GM12878 (cell line): Measurements from ENCODE around the gene HMCN2. TPM values are rescaled to one million over a fixed set of nuclear protein-coding genes. Genes with fewer than 3 reads are reported as not detected.

ENCODE experiments used
- ATAC-seq: fragments of 200-7000 bp; cut with Tn5 transposase; 3 replicates; pipeline ENCODE4 v1.9.1; 2020; ENCODE audit warnings: mild to moderate bottlenecking, moderate library complexity
- BruUV-seq: library from RNA; stranded (reverse); fragments of 400-500 nt; replicated peaks from 2 replicates; lab custom pipeline; 2021; lab: Mats Ljungman, UMichigan
- CTCF ChIA-PET: fragments of 300-600 bp; sonication (Branson Sonifier 250); formaldehyde crosslinking; extraction: SDS; loops from one replicate; lab custom pipeline; 2021; ENCODE audit warnings: inconsistent platforms; lab: Yijun Ruan, JAX
- POLR2A ChIA-PET: fragments of 350-600 bp; formaldehyde crosslinking; extraction: SDS; loops from one replicate; lab custom pipeline; 2021; ENCODE audit warnings: inconsistent platforms; lab: Charles Lee
- RAD21 ChIA-PET: fragments of 300-600 bp; sonication (Branson Sonifier 250); formaldehyde crosslinking; loops from one replicate; lab custom pipeline; 2023; ENCODE audit warnings: antibody characterized with exemption; ENCODE audit not compliant: unreplicated experiment; lab: Charles Lee
- SMC1A ChIA-PET: fragments of 300-600 bp; sonication (Branson Sonifier 250); formaldehyde crosslinking; loops from one replicate; lab custom pipeline; 2023; ENCODE audit not compliant: unreplicated experiment, uncharacterized antibody; lab: Charles Lee
- DNase-seq: peaks from one replicate; pipeline ENCODE4 v3.0.0-alpha.2; 2011; ENCODE audit warnings: low read depth, low spot score
- FAIRE-seq: peaks from 3 replicates; lab custom pipeline; 2011; peaks lifted over from hg19 to GRCh38; lab: Jason Lieb, UNC
- H2AFZ ChIP-seq: 2 replicates; pipeline ENCODE4 v1.6.0; 2011; ENCODE audit warnings: low read depth, low read length, control low read depth; ENCODE audit not compliant: control insufficient read depth
- H3K27ac ChIP-seq: 2 replicates; pipeline ENCODE4 v1.5.1; 2011; ENCODE audit warnings: control low read depth; ENCODE audit not compliant: control insufficient read depth, insufficient read depth
- H3K27me3 ChIP-seq, 2 experiments: replicated peaks in 1 of 2; 2 replicates each; pipeline versions ENCODE4 v1.6.0 to v1.6.1; 2011; ENCODE audit warnings: low read length in 1 of 2; ENCODE audit not compliant: control insufficient read depth in 2 of 2, insufficient read depth in 2 of 2
- H3K36me3 ChIP-seq, 2 experiments: 2 replicates each; pipeline ENCODE4 v1.5.1; 2011; ENCODE audit warnings: low read length in 1 of 2; ENCODE audit not compliant: control insufficient read depth in 2 of 2, insufficient read depth in 2 of 2
- H3K4me1 ChIP-seq: 2 replicates; pipeline ENCODE4 v1.6.1; 2011; ENCODE audit warnings: mild to moderate bottlenecking, low read length, moderate library complexity, mixed read lengths; ENCODE audit not compliant: control insufficient read depth, insufficient read depth
- H3K4me2 ChIP-seq: 2 replicates; pipeline ENCODE4 v1.6.0; 2011; ENCODE audit warnings: control low read depth; ENCODE audit not compliant: control insufficient read depth, insufficient read depth
- H3K4me3 ChIP-seq: fragments of 200-600 bp; sonication (generic); 2 replicates; pipeline ENCODE4 v1.5.1; 2016
- H3K79me2 ChIP-seq: 2 replicates; pipeline ENCODE4 v1.6.0; 2011; ENCODE audit warnings: low read length; ENCODE audit not compliant: control insufficient read depth, insufficient read depth
- H3K9ac ChIP-seq: 2 replicates; pipeline ENCODE4 v1.8.0; 2011; ENCODE audit warnings: low read length, control low read depth, mixed read lengths; ENCODE audit not compliant: control insufficient read depth, insufficient read depth
- H3K9me3 ChIP-seq: replicated peaks from 3 replicates; pipeline ENCODE4 v1.5.1; 2011; ENCODE audit warnings: mild to moderate bottlenecking, low read length; ENCODE audit not compliant: control insufficient read depth, insufficient read depth
- H4K20me1 ChIP-seq: 2 replicates; pipeline ENCODE4 v1.6.0; 2011; ENCODE audit not compliant: control insufficient read depth, insufficient read depth
- ATF7 ChIP-seq: fragments of 450-650 bp; IDR thresholded peaks from 2 replicates; pipeline ENCODE4 v1.6.1; 2016; ENCODE audit warnings: low read depth, mild to moderate bottlenecking
- CHD4 ChIP-seq: fragments of 200-600 bp; sonication (generic); IDR thresholded peaks from 2 replicates; pipeline ENCODE4 v1.6.1; 2016; ENCODE audit warnings: mild to moderate bottlenecking
- CREM ChIP-seq: IDR thresholded peaks from 2 replicates; pipeline ENCODE4 v1.6.1; 2014; ENCODE audit warnings: antibody characterized with exemption, low read depth
- EP300 ChIP-seq, 2 experiments: fragments of 150-350 bp in 1 of 2; IDR thresholded peaks; 2 replicates each; pipeline ENCODE4 v1.6.1; 2011 to 2012; ENCODE audit warnings: low read depth in 2 of 2, low read length in 2 of 2, borderline replicate concordance in 1 of 2, improper control_type of control experiment in 1 of 2, inconsistent platforms in 1 of 2; ENCODE audit not compliant: control insufficient read depth in 1 of 2
- JUNB ChIP-seq: IDR thresholded peaks from 2 replicates; pipeline ENCODE4 v1.6.1; 2016; ENCODE audit warnings: antibody characterized with exemption, mild to moderate bottlenecking
- JUND ChIP-seq: IDR thresholded peaks from 2 replicates; pipeline ENCODE4 v1.6.1; 2012; ENCODE audit warnings: low read depth, mild to moderate bottlenecking, low read length, improper control_type of control experiment, moderate library complexity
- NFYA ChIP-seq: IDR thresholded peaks from 2 replicates; pipeline ENCODE4 v1.6.1; 2011; ENCODE audit warnings: low read depth, mild to moderate bottlenecking, low read length, improper control_type of control experiment, borderline replicate concordance
- NR2C2 ChIP-seq: IDR thresholded peaks from 2 replicates; pipeline ENCODE4 v1.6.1; 2011; ENCODE audit warnings: borderline replicate concordance, low read depth; ENCODE audit not compliant: control insufficient read depth, insufficient read length
- SMC3 ChIP-seq: IDR thresholded peaks from 2 replicates; pipeline ENCODE4 v1.6.1; 2011; ENCODE audit warnings: low read length, improper control_type of control experiment, borderline replicate concordance
- SP1 ChIP-seq: IDR thresholded peaks from one replicate; pipeline ENCODE4 v1.6.1; 2011; ENCODE audit warnings: low read depth, low read length
- TAF1 ChIP-seq: IDR thresholded peaks from 2 replicates; pipeline ENCODE4 v1.6.1; 2011; ENCODE audit warnings: mild to moderate bottlenecking, low read depth, low read length, borderline replicate concordance
- TBL1XR1 ChIP-seq: IDR thresholded peaks from 2 replicates; pipeline ENCODE4 v1.6.1; 2012; ENCODE audit warnings: low read depth, low read length, improper control_type of control experiment
- YBX1 ChIP-seq: fragments of 450-650 bp; IDR thresholded peaks from 2 replicates; pipeline ENCODE4 v1.6.1; 2016; ENCODE audit warnings: antibody characterized with exemption
- WGBS: methylation state at CpG from one replicate; pipeline ENCODE4 v1.1.6; 2016; ENCODE audit warnings: low lambda C conversion rate; ENCODE audit not compliant: insufficient replicate concordance, insufficient coverage; ENCODE audit errors: missing lambda C conversion rate; 5-methylcytosine and 5-hydroxymethylcytosine counted together
- in situ Hi-C: fragments of 300-500 bp; cut with MboI; formaldehyde crosslinking; loops from 9 replicates; pipeline ENCODE4 v1.14.3; 2018; ENCODE audit warnings: mixed read lengths
- intact Hi-C: fragments of 100-400 bp; cut with micrococcal nuclease; formaldehyde crosslinking; loops from one replicate; pipeline ENCODE4 v1.14.2; 2022; ENCODE audit not compliant: unreplicated experiment
- polyA plus RNA-seq, 11 experiments: library from polyadenylated mRNA; depleted of rRNA in 4 of 11; unstranded in 6 of 11; stranded (reverse) in 5 of 11; fragments of >200 nt; fragmentation: Nextera tagmentation in 4 of 11; fragmentation: Illumina TruSeq in 1 of 11; extraction: Ambion mirVana in 4 of 11; extraction: Trizol in 1 of 11; gene quantifications; 1 replicate in 1 of 11; 2 replicates in 10 of 11; pipeline versions ENCODE4 v1.2.1 to v1.2.3, GENCODE V29; 2011 to 2016; ENCODE audit warnings: inconsistent platforms in 2 of 11, missing spikeins in 2 of 11, low read depth in 1 of 11
- total RNA-seq, 4 experiments: library from RNA; depleted of rRNA in 3 of 4; stranded (reverse); fragments of >200 nt in 3 of 4; fragmentation: Illumina TruSeq in 1 of 4; extraction: Trizol in 1 of 4; gene quantifications; 2 replicates each; pipeline versions ENCODE4 v1.2.1 to v1.2.3, GENCODE V29; 2013 to 2021
- TF ChIP-seq, protein P1 (sequence below): fragments of 450-650 bp; IDR thresholded peaks from 2 replicates; pipeline ENCODE4 v1.6.1; 2017; ENCODE audit warnings: mild to moderate bottlenecking
- TF ChIP-seq, protein P2 (sequence below): IDR thresholded peaks from 2 replicates; pipeline ENCODE4 v1.6.1; 2012; ENCODE audit warnings: low read depth, low read length, improper control_type of control experiment
- TF ChIP-seq, protein P3 (sequence below): fragments of 450-650 bp; IDR thresholded peaks from 2 replicates; pipeline ENCODE4 v1.6.1; 2017; ENCODE audit warnings: mild to moderate bottlenecking, moderate library complexity

HMCN2 gene
- total and polyA plus RNA-seq, 10 of the 15 experiments (the other 5 are each of a cell fraction or from before 2014, with no cell fraction given) = 0.04 TPM; not detected in 9

DNA sequence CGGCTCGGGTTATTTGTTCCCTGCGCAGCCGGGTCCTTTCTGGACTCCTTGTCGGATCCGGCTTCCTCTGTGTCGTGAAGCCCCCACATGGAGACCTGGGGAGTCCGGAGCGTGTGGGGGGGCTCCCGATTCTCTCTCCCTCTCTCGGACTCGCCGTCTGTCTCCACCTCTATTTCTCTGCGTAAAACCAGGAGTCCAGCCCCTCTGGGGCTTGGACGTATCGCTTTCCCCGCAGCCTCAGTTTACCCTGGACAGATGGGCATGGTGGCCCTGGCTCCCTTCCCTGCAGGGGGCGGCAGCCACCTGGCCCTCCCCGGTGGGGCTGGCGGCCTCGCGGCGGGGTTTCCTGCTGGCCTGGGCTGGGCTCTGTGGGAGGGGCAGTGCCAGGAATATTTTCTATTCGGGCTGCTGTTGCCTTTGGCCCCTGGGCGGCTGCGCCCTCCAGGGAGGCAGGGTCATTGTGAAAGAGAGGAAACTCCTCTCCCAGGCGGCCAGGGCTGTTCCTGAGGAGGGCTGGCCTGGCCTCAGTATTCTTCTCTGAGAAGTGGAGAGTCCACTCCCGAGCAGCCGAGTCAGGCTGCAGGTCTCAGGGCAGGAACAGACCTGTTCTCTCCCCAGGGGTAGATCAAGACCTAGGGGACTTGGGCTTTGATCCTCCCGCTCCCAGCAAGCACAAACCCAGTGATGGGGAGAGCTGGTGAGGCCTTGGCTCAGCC is 179.9 kb downstream of the HMCN2 start (continued):
- TF ChIP-seq JUNB = no peak
- no peak for TF ChIP-seq SMC3
- TF ChIP-seq SP1 = no peak
- no peak for TF ChIP-seq NR2C2
- no peak for TF ChIP-seq TAF1

- H3K4me3 ChIP-seq = no peak overlapping the region
- no peak overlapping the region for H3K4me2 ChIP-seq
- CTCF ChIA-PET = interaction anchor here (0.6 kb wide), 1 partner anchor 483 kb away, joined by 3 read pairs; no protein-coding TSS in a partner anchor
- H4K20me1 ChIP-seq = no peaks in the 10 kb centered on the region
- no peaks in the 10 kb centered on the region for H3K9me3 ChIP-seq
- H3K9ac ChIP-seq = no peak overlapping the region
- no peak for ATAC-seq
- FAIRE-seq = no peak
- POLR2A ChIA-PET = no interaction called here
- RAD21 ChIA-PET = interaction anchor here (0.9 kb wide), 1 partner anchor 237 kb away, joined by 3 read pairs; no protein-coding TSS in a partner anchor
- H2AFZ ChIP-seq = no peak overlapping the region
- TF ChIP-seq CHD4 (no peak), EP300 (IDR thresholded peaks at IDR 0.05; ENCODE audit: borderline replicate concordance in 1 of 2, control insufficient read depth in 1 of 2, low read depth in 2 of 2, low read length in 2 of 2) (no peak), YBX1 (no peak), CREM (no peak), TBL1XR1 (no peak), JUND (no peak), ATF7 (no peak), NFYA (no peak)
- TF ChIP-seq, protein P1, sequence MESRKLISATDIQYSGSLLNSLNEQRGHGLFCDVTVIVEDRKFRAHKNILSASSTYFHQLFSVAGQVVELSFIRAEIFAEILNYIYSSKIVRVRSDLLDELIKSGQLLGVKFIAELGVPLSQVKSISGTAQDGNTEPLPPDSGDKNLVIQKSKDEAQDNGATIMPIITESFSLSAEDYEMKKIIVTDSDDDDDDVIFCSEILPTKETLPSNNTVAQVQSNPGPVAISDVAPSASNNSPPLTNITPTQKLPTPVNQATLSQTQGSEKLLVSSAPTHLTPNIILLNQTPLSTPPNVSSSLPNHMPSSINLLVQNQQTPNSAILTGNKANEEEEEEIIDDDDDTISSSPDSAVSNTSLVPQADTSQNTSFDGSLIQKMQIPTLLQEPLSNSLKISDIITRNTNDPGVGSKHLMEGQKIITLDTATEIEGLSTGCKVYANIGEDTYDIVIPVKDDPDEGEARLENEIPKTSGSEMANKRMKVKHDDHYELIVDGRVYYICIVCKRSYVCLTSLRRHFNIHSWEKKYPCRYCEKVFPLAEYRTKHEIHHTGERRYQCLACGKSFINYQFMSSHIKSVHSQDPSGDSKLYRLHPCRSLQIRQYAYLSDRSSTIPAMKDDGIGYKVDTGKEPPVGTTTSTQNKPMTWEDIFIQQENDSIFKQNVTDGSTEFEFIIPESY = no peak
- TF ChIP-seq, protein P2, sequence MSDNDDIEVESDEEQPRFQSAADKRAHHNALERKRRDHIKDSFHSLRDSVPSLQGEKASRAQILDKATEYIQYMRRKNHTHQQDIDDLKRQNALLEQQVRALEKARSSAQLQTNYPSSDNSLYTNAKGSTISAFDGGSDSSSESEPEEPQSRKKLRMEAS = no peak
- TF ChIP-seq, protein P3, sequence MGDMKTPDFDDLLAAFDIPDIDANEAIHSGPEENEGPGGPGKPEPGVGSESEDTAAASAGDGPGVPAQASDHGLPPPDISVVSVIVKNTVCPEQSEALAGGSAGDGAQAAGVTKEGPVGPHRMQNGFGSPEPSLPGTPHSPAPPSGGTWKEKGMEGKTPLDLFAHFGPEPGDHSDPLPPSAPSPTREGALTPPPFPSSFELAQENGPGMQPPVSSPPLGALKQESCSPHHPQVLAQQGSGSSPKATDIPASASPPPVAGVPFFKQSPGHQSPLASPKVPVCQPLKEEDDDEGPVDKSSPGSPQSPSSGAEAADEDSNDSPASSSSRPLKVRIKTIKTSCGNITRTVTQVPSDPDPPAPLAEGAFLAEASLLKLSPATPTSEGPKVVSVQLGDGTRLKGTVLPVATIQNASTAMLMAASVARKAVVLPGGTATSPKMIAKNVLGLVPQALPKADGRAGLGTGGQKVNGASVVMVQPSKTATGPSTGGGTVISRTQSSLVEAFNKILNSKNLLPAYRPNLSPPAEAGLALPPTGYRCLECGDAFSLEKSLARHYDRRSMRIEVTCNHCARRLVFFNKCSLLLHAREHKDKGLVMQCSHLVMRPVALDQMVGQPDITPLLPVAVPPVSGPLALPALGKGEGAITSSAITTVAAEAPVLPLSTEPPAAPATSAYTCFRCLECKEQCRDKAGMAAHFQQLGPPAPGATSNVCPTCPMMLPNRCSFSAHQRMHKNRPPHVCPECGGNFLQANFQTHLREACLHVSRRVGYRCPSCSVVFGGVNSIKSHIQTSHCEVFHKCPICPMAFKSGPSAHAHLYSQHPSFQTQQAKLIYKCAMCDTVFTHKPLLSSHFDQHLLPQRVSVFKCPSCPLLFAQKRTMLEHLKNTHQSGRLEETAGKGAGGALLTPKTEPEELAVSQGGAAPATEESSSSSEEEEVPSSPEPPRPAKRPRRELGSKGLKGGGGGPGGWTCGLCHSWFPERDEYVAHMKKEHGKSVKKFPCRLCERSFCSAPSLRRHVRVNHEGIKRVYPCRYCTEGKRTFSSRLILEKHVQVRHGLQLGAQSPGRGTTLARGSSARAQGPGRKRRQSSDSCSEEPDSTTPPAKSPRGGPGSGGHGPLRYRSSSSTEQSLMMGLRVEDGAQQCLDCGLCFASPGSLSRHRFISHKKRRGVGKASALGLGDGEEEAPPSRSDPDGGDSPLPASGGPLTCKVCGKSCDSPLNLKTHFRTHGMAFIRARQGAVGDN = no peak
- BruUV-seq = no TSS peak
- WGBS = 42% methylated on average over 16 of the region's 16 CpGs
- no peaks in the 10 kb centered on the region for H3K79me2 ChIP-seq
- H3K27ac ChIP-seq = no peak overlapping the region
- H3K4me1 ChIP-seq = no peaks in the 10 kb centered on the region
- SMC1A ChIA-PET = no interaction called here
- in situ Hi-C loops = no loop called here
- intact Hi-C loops = no loop called here
- no peaks in the 10 kb centered on the region; a peak in 3 of 4 replicates for H3K27me3 ChIP-seq
- no peak for DNase-seq
- no peaks in the 10 kb centered on the region for H3K36me3 ChIP-seq
These were observed 180.7 kb downstream of the HMCN2 start for GRCh38 chr9:130446101-130446861.
